ENCODE data around the gene PDE6C.

Gene PDE6C

DNA sequence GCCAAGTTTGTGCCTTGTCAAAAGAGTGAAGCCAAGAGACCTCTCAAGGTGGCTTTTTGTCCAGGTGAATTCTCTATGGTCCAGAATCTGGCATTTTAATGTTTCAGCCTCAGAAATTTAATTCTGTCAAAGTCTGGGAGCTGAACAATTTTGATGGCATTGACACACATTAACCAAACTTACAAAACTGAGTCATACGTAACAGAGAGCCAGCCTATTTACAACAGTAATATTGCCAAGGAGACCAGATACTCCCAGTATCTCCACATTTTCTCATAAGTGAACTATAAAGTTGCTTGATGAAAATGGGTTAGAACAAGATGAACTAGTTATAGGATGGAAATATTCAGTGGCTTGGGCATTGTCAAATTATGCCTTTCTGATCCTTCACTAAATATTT, 43.8 kb downstream of the PDE6C start:
- Histone ChIP-seq H3K27me3 (ENCODE audit: control insufficient read depth in 1 of 2, insufficient read depth in 2 of 2, low read length in 2 of 2) (no peaks in the 10 kb centered on the region), H3K27ac (ENCODE audit: low read depth, low read length) (no peak overlapping the region), H3K9ac (ENCODE audit: low read length) (no peak overlapping the region), H3K4me1 (ENCODE audit: insufficient read depth, low read length) (no peaks in the 10 kb centered on the region), H3K9me3 (ENCODE audit: low read length) (no peaks in the 10 kb centered on the region), H3K4me3 (ENCODE audit: low read depth in 1 of 2, low read length in 2 of 2) (no peak overlapping the region), H3K36me3 (ENCODE audit: insufficient read depth, low read length) (peaks cover 6% of the 10 kb centered on the region)

DNA sequence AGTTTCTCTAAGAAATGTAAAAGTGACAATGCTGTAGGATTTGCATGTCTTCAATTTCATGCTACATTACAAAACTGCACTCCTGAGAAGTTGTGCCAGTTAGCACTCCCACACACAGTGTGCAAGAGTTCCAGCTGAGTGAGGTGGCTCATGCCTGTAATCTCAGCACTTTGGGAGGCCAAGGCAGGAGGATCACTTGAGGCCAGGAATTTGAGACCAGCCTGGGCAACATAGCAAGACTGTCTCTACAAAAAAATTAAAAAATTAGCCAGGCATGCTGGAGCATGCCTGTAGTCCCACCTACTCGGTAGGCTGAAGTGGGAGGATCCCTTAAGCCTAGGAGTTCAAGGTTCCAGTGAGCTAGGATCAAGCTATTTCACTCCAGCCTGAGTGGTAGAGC, 45.4 kb downstream of the PDE6C start:
- Histone ChIP-seq H3K4me3 (ENCODE audit: low read depth in 1 of 2, low read length in 2 of 2) (no peak overlapping the region), H3K9me3 (ENCODE audit: low read length) (no peaks in the 10 kb centered on the region), H3K9ac (ENCODE audit: low read length) (no peak overlapping the region), H3K36me3 (ENCODE audit: insufficient read depth, low read length) (peaks cover 6% of the 10 kb centered on the region), H3K27me3 (ENCODE audit: control insufficient read depth in 1 of 2, insufficient read depth in 2 of 2, low read length in 2 of 2) (no peaks in the 10 kb centered on the region), H3K4me1 (ENCODE audit: insufficient read depth, low read length) (no peaks in the 10 kb centered on the region), H3K27ac (ENCODE audit: low read depth, low read length) (no peak overlapping the region)

DNA sequence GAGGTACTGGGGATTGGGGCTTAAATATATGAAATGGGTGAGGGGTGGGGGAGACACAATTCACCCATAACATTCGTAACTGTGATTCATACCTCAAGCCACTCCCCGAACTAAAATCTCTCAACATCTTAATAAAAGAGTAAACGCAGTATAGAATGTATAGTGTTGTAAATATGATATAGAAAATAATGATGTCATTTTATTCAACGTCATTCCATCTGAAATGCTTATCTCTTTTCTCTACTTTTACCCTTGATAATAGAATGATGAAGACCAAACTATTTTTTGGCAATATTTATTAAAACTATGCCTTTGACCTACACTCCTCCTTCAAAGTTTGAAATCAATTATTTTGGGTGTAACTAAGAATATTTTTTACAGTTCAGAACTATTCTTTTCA, 53.7 kb downstream of the PDE6C start:
- no peak overlapping the region for H3K4me3 ChIP-seq (ENCODE audit: low read depth in 1 of 2, low read length in 2 of 2)
- no peak overlapping the region for H3K9ac ChIP-seq (ENCODE audit: low read length)
- H3K27me3 ChIP-seq (ENCODE audit: control insufficient read depth in 1 of 2, insufficient read depth in 2 of 2, low read length in 2 of 2): no peaks in the 10 kb centered on the region
- no peaks in the 10 kb centered on the region for H3K9me3 ChIP-seq (ENCODE audit: low read length)
- H3K27ac ChIP-seq (ENCODE audit: low read depth, low read length): no peak overlapping the region
- peaks cover 5% of the 10 kb centered on the region for H3K36me3 ChIP-seq (ENCODE audit: insufficient read depth, low read length)
- no peaks in the 10 kb centered on the region for H3K4me1 ChIP-seq (ENCODE audit: insufficient read depth, low read length)

DNA sequence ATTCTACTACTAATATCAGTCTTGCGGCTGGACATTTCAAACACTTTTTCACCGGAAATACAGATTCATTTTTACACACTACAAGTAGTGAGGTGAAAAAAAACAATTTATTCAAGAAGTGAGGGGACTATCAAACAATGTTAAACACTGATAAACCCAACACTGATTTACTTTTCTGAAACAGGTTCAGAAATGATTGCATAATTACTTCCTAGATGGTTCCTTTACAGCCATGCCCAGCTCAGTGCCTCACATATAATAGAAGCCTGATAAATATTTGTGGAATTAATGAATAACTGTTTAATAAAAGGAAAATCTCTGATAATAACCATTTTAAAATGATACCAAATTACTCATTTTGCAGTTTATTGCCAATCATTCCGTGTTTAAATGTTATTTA, 55.5 kb downstream of the PDE6C start:
- Histone ChIP-seq H3K36me3 (ENCODE audit: insufficient read depth, low read length) (peaks cover 9% of the 10 kb centered on the region), H3K9ac (ENCODE audit: low read length) (no peak overlapping the region), H3K4me3 (ENCODE audit: low read depth in 1 of 2, low read length in 2 of 2) (no peak overlapping the region), H3K4me1 (ENCODE audit: insufficient read depth, low read length) (no peaks in the 10 kb centered on the region), H3K27ac (ENCODE audit: low read depth, low read length) (no peak overlapping the region), H3K27me3 (ENCODE audit: control insufficient read depth in 1 of 2, insufficient read depth in 2 of 2, low read length in 2 of 2) (no peaks in the 10 kb centered on the region), H3K9me3 (ENCODE audit: low read length) (no peaks in the 10 kb centered on the region)

DNA sequence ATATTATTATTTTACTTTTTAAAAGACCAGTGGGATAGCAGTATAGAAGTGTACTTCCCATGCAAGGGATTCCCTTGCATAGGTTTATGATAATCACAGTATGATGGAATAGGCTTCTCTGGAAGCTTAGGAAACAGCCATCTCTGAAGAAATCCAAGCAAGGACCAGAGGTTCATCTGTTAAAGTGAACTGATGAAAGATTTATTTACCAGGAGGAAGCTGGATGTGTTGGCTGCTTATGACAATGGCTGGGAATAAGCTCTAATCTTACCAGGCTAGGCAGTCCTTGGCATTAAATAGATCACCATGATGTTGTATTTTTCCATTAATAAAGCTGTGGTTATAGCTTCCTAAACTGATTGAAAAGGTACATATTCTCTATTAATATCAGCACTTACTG, 58.0 kb downstream of the PDE6C start:
- Histone ChIP-seq H3K4me1 (ENCODE audit: insufficient read depth, low read length) (no peaks in the 10 kb centered on the region), H3K36me3 (ENCODE audit: insufficient read depth, low read length) (peaks cover 13% of the 10 kb centered on the region), H3K27me3 (ENCODE audit: control insufficient read depth in 1 of 2, insufficient read depth in 2 of 2, low read length in 2 of 2) (no peaks in the 10 kb centered on the region), H3K9ac (ENCODE audit: low read length) (no peak overlapping the region), H3K4me3 (ENCODE audit: low read depth in 1 of 2, low read length in 2 of 2) (no peak overlapping the region), H3K9me3 (ENCODE audit: low read length) (no peaks in the 10 kb centered on the region), H3K27ac (ENCODE audit: low read depth, low read length) (no peak overlapping the region)

DNA sequence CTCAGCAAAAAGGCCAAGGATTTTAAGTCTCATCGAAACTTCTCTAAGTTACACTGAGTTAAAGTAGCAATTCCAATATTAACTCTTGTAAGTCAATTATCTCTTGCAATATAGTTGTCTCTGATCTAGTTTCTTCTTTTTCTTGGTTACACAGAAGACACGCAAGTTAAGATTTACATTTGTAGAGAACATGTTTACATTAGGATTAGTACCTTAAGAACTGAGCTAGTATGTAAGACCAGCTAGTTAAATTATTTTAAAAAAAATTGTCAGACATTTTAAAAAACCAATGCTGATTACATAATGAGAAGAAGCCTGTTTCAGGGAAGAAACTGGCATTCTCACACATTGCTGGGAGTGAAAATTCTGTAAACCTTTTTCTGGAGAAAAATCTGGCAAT, 58.7 kb downstream of the PDE6C start:
- no peaks in the 10 kb centered on the region for H3K9me3 ChIP-seq (ENCODE audit: low read length)
- H3K36me3 ChIP-seq (ENCODE audit: insufficient read depth, low read length): peaks cover 12% of the 10 kb centered on the region
- H3K9ac ChIP-seq (ENCODE audit: low read length): no peak overlapping the region
- H3K27me3 ChIP-seq (ENCODE audit: control insufficient read depth in 1 of 2, insufficient read depth in 2 of 2, low read length in 2 of 2): no peaks in the 10 kb centered on the region
- H3K27ac ChIP-seq (ENCODE audit: low read depth, low read length): no peak overlapping the region
- H3K4me1 ChIP-seq (ENCODE audit: insufficient read depth, low read length): no peaks in the 10 kb centered on the region
- H3K4me3 ChIP-seq (ENCODE audit: low read depth in 1 of 2, low read length in 2 of 2): no peak overlapping the region

DNA sequence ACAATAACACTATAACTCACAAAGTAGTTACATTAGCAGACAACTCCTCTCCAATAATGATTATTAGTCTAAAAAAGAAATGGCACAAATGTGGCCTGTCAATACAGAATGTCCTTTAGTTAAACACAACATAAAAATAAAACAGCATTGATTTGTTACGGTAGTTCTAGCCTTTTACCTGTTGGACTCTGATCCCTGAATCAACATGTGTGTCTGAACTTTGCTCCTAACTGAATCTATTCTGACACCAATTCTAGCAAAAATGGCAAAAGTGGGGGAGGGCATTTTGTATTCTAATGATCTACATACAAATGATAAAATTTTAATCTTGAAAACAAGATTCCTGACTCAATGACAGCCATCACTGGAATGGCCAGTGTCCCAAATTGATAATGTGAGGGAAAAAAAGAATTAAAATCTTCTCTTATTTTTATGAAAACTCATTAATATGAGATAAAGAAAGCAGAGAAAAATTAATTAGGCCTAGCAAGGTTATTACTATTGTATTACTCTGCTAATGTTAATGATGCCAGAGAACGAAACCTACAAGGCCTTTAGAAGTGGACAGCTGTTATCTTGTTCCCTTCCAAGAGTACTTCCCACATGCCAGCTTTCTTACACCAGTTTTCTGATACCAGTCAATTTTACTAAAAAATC, 59.8 kb downstream of the PDE6C start:
- peaks cover 20% of the 10 kb centered on the region for H3K36me3 ChIP-seq (ENCODE audit: insufficient read depth, low read length)
- H3K27ac ChIP-seq (ENCODE audit: low read depth, low read length): no peak overlapping the region
- no peak overlapping the region for H3K9ac ChIP-seq (ENCODE audit: low read length)
- H3K9me3 ChIP-seq (ENCODE audit: low read length): no peaks in the 10 kb centered on the region
- H3K27me3 ChIP-seq (ENCODE audit: control insufficient read depth in 1 of 2, insufficient read depth in 2 of 2, low read length in 2 of 2): no peaks in the 10 kb centered on the region
- no peaks in the 10 kb centered on the region for H3K4me1 ChIP-seq (ENCODE audit: insufficient read depth, low read length)
- no peak overlapping the region for H3K4me3 ChIP-seq (ENCODE audit: low read depth in 1 of 2, low read length in 2 of 2)

DNA sequence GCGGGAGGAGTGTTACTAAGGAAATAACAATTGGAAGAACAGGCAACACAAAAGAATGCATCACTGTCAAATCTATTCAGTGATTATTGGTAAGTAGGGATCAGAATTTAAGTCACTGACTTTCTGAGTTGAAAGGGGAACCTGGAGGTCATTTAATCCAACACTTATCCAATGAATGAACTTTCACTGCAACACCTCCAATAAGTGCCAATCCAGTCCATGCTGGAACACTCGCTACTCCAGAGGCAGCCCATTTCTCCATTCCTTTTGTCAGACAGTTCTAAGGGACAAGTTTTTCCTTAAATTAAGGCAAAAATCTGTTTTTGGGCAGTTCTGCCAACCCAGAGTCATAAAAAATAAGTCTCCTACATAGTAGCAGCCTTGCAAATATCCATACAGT, 60.6 kb downstream of the PDE6C start:
- Histone ChIP-seq H3K36me3 (ENCODE audit: insufficient read depth, low read length) (peaks cover 24% of the 10 kb centered on the region), H3K9ac (ENCODE audit: low read length) (no peak overlapping the region), H3K9me3 (ENCODE audit: low read length) (no peaks in the 10 kb centered on the region), H3K27me3 (ENCODE audit: control insufficient read depth in 1 of 2, insufficient read depth in 2 of 2, low read length in 2 of 2) (no peaks in the 10 kb centered on the region), H3K4me1 (ENCODE audit: insufficient read depth, low read length) (no peaks in the 10 kb centered on the region), H3K4me3 (ENCODE audit: low read depth in 1 of 2, low read length in 2 of 2) (no peak overlapping the region), H3K27ac (ENCODE audit: low read depth, low read length) (no peak overlapping the region)

DNA sequence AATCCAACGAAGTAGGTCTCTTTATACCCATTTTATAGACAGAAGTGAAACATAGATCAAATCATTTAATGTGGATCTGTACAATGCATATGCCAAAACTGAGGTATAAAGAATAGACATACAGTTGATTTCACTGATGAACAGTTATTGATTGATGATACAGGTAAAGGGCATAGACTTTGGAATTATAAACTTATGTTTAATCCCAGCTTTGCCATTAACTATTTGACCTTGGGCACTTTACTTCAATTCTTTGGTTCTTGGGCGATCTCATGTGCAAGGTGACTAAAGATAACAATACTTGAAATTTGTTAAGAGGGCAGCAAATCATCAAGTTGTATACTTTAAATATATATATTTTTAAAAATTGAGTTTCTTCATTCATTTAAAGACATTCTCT, 61.5 kb downstream of the PDE6C start:
- Histone ChIP-seq H3K36me3 (ENCODE audit: insufficient read depth, low read length) (peaks cover 26% of the 10 kb centered on the region), H3K4me1 (ENCODE audit: insufficient read depth, low read length) (no peaks in the 10 kb centered on the region), H3K9me3 (ENCODE audit: low read length) (no peaks in the 10 kb centered on the region), H3K27ac (ENCODE audit: low read depth, low read length) (no peak overlapping the region), H3K9ac (ENCODE audit: low read length) (no peak overlapping the region), H3K27me3 (ENCODE audit: control insufficient read depth in 1 of 2, insufficient read depth in 2 of 2, low read length in 2 of 2) (no peaks in the 10 kb centered on the region), H3K4me3 (ENCODE audit: low read depth in 1 of 2, low read length in 2 of 2) (no peak overlapping the region)

DNA sequence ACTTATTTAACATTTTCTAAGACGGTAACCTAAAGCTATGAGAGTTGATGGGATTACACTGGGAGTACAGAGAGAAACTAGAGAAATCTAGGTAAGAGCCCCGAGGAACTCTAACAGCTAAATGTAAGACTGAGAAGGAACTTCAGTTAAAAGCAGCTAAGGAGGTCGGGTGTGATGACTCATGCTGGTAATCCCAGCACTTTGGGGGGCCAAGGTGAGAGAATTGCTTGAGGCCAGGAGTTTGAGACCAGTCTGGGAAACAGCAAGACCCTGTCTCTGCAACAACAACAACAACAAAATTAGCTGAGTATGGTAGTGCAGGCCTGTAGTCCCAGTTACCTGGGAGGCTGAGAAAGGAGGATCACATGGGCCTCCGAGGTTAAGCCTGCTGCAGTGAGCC, 66.0 kb downstream of the PDE6C start:
- no peaks in the 10 kb centered on the region for H3K4me1 ChIP-seq (ENCODE audit: insufficient read depth, low read length)
- H3K36me3 ChIP-seq (ENCODE audit: insufficient read depth, low read length): peaks cover 27% of the 10 kb centered on the region
- no peaks in the 10 kb centered on the region for H3K9me3 ChIP-seq (ENCODE audit: low read length)
- no peak overlapping the region for H3K27ac ChIP-seq (ENCODE audit: low read depth, low read length)
- no peaks in the 10 kb centered on the region for H3K27me3 ChIP-seq (ENCODE audit: control insufficient read depth in 1 of 2, insufficient read depth in 2 of 2, low read length in 2 of 2)
- H3K4me3 ChIP-seq (ENCODE audit: low read depth in 1 of 2, low read length in 2 of 2): no peak overlapping the region
- no peak overlapping the region for H3K9ac ChIP-seq (ENCODE audit: low read length)

DNA sequence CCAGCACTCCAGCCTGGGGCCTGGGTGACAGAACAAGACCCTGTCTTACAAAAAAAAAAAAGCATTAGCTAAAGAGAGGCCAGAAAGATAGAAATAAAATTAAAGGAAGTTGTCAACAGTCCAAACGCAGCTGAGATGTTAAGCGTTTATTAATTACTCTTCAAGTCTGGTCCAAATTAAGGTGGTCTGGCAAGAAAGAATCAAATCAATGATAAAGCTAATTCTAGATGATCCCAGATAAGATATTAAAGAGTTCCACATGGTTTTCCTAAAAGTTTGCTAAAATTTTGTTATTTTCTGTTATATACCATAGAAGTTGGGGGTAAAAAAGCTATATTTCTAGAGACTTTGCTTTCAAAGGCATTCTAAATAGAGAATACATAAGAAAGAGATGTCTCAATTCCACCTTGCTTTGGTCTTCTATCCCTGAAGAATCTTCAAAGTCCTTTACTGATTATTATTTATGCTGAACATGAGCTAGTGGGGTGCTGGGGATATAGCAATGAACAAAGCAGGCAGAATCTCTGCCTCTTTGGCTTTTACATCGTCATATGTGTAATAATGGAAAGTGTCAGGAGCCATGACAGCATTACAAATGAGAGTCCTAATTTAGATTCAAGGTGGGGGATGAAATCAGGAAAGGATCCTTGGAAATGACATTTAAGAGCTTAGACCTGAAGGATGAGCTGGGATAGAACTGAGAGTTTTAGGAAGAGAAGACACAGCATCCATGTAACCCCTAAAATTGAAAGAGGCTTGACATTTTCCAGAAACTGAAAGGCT, 66.7 kb downstream of the PDE6C start:
- Histone ChIP-seq H3K27ac (ENCODE audit: low read depth, low read length) (no peak overlapping the region), H3K9me3 (ENCODE audit: low read length) (no peaks in the 10 kb centered on the region), H3K36me3 (ENCODE audit: insufficient read depth, low read length) (peaks cover 27% of the 10 kb centered on the region), H3K27me3 (ENCODE audit: control insufficient read depth in 1 of 2, insufficient read depth in 2 of 2, low read length in 2 of 2) (no peaks in the 10 kb centered on the region), H3K9ac (ENCODE audit: low read length) (no peak overlapping the region), H3K4me1 (ENCODE audit: insufficient read depth, low read length) (no peaks in the 10 kb centered on the region), H3K4me3 (ENCODE audit: low read depth in 1 of 2, low read length in 2 of 2) (no peak overlapping the region)

Measured in muscle layer of colon (tissue), 2 donors.